ENCODE results near the gene IL27RA. TPM values are rescaled to one million over a fixed set of nuclear protein-coding genes. Genes with fewer than 3 reads are reported as not detected.
"Not testable (repeated sequence)": the region's sequence is repeated elsewhere in the genome, so short reads cannot be mapped to it uniquely, and the experiment has no call there.

Gene IL27RA
- total and polyA plus RNA-seq, 10 donors = 12.8 to 28.7 (median 16.8) TPM

GRCh38 chr19:14050512-14050911, 18.9 kb downstream of the IL27RA start:
- H3K4me3 ChIP-seq = no peak overlapping the region
- peaks cover 0 to 6% (median 0%) of the 10 kb centered on the region in 7 donors for H3K27me3 ChIP-seq (replicated peaks in 1 of 7)
- intact Hi-C loops (cut with DNase I; ENCODE audit: low total_unique reads) = no loop called here
- 92 to 99% (median 99%) methylated on average over 4 of the region's 4 CpGs for WGBS, 5 donors
- no peak for DNase-seq
- peaks cover 0 to 5% (median 0%) of the 10 kb centered on the region in 6 donors for H3K4me1 ChIP-seq
- no peak overlapping the region for H3K27ac ChIP-seq
- peaks cover 0 to 10% (median 5%) of the 10 kb centered on the region in 8 donors for H3K9me3 ChIP-seq
- H3K36me3 ChIP-seq = peaks cover 0 to 80% (median 61%) of the 10 kb centered on the region in 6 donors
- TF ChIP-seq CTCF (IDR thresholded peaks at IDR 0.05 in 8 of 11, conservative IDR thresholded peaks at IDR 0.05 in 3 of 11) (no peak), POLR2A (IDR thresholded peaks at IDR 0.05) (no peak), POLR2AphosphoS5 (IDR thresholded peaks at IDR 0.05) (no peak)

- 89 to 97% (median 96%) methylated on average over 11 of the region's 11 CpGs for WGBS, 5 donors
- DNase-seq; H3K4me3 ChIP-seq; H3K4me1 ChIP-seq; intact Hi-C loops (cut with DNase I; ENCODE audit: low total_unique reads); H3K9me3 ChIP-seq; H3K27ac ChIP-seq; H3K27me3 ChIP-seq (replicated peaks in 1 of 7): not testable (repeated sequence)
- peaks cover 0 to 75% (median 58%) of the 10 kb centered on the region in 6 donors for H3K36me3 ChIP-seq
Measured at GRCh38 chr19:14050961-14051360, 19.4 kb downstream of the IL27RA start.

DNA sequence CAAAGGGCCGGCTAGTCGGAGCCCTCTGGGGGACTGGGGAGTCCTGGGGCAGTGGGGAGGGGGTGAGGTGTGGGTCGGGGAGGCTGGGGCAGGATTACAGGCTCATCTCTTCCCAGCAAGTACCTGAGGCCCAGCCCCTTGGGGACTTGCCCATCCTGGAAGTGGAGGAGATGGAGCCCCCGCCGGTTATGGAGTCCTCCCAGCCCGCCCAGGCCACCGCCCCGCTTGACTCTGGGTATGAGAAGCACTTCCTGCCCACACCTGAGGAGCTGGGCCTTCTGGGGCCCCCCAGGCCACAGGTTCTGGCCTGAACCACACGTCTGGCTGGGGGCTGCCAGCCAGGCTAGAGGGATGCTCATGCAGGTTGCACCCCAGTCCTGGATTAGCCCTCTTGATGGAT, 20.4 kb downstream of the IL27RA start:
- intact Hi-C loops (cut with DNase I; ENCODE audit: low total_unique reads) = no loop called here
- H3K4me3 ChIP-seq = no peak overlapping the region
- H3K27ac ChIP-seq = no peak overlapping the region
- H3K9me3 ChIP-seq = peaks cover 0 to 10% (median 5%) of the 10 kb centered on the region in 8 donors
- H3K36me3 ChIP-seq = peaks cover 0 to 65% (median 51%) of the 10 kb centered on the region in 6 donors
- TF ChIP-seq CTCF (IDR thresholded peaks at IDR 0.05 in 8 of 11, conservative IDR thresholded peaks at IDR 0.05 in 3 of 11) = no peak
- 72 to 93% (median 90%) methylated on average over 3 to 9 of the region's 9 CpGs for WGBS, 5 donors
- H3K4me1 ChIP-seq = peaks cover 0 to 6% (median under 1%) of the 10 kb centered on the region in 6 donors
- H3K27me3 ChIP-seq (replicated peaks in 1 of 7) = peaks cover 0 to 16% (median 5%) of the 10 kb centered on the region in 7 donors
- DNase-seq = no peak

GRCh38 chr19:14052470-14052869, 20.9 kb downstream of the IL27RA start:
- H3K27me3 ChIP-seq (replicated peaks in 1 of 7) = peaks cover 0 to 21% (median 10%) of the 10 kb centered on the region in 7 donors
- TF ChIP-seq CTCF (IDR thresholded peaks at IDR 0.05 in 8 of 11, conservative IDR thresholded peaks at IDR 0.05 in 3 of 11) (no peak), POLR2AphosphoS5 (IDR thresholded peaks at IDR 0.05) (no peak), POLR2A (IDR thresholded peaks at IDR 0.05) (no peak)
- DNase-seq = no peak
- peaks cover 0 to 10% (median 5%) of the 10 kb centered on the region in 8 donors for H3K9me3 ChIP-seq
- H3K4me3 ChIP-seq = no peak overlapping the region
- intact Hi-C loops (cut with DNase I; ENCODE audit: low total_unique reads) = no loop called here
- peaks cover 0 to 60% (median 48%) of the 10 kb centered on the region in 6 donors for H3K36me3 ChIP-seq
- WGBS, 5 donors = 92 to 99% (median 94%) methylated on average over 6 of the region's 6 CpGs
- no peak overlapping the region for H3K27ac ChIP-seq
- peaks cover 0 to 7% (median 4%) of the 10 kb centered on the region in 6 donors for H3K4me1 ChIP-seq

DNA sequence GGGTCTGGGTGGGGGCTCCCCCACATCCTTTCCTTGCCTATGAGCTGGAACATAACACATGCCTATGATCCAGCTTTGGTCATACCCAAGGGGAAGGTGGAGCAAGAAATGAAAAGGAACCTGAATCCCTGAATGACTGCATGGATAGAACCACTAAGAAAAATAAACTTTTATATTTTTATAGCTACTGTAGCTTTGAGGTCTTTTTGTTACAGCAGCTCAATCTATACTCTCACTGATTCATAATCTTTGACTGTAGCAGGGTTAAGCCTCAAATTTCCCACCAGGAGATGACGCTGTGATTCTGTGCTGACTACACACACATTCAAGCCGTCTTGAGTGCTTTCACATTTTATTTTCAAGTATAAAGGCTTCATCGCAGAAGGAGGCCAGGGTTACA, 21.5 kb downstream of the IL27RA start:
- no peak for TF ChIP-seq CTCF (IDR thresholded peaks at IDR 0.05 in 8 of 11, conservative IDR thresholded peaks at IDR 0.05 in 3 of 11)
- WGBS, 5 donors = 94 to 98% (median 96%) methylated on average over 3 of the region's 3 CpGs
- Histone ChIP-seq H3K27ac (no peak overlapping the region), H3K4me3 (no peak overlapping the region), H3K9me3 (peaks cover 0 to 10% (median 5%) of the 10 kb centered on the region in 8 donors), H3K36me3 (peaks cover 0 to 55% (median 43%) of the 10 kb centered on the region in 6 donors), H3K27me3 (replicated peaks in 1 of 7) (peaks cover 0 to 27% (median 16%) of the 10 kb centered on the region in 7 donors), H3K4me1 (peaks cover 0 to 13% (median 9%) of the 10 kb centered on the region in 6 donors)
- DNase-seq = no peak
- intact Hi-C loops (cut with DNase I; ENCODE audit: low total_unique reads) = no loop called here
